Measurements from ENCODE around the gene METRN.

Gene METRN

DNA sequence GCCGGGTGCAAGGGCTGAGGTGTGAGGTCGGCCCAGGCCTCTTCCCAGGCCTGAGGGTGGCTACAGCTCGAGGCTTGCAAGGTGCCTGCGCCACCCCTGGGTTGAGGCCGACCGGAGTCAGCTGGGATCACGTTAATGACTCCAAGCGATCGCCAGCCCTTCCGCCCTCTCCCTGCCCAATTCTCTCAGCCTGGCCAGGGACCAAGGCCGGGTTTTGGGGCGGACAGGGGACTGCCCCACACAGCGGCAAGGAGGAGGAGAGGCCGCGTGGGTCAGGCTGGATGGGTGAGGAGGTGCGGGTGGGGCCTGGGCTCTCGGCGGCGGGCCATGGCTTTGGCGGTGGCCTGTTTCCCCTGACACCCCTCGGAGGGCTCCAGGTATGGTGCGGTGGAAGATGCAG is 21.6 kb upstream of the METRN start:
- no peak for DNase-seq

DNA sequence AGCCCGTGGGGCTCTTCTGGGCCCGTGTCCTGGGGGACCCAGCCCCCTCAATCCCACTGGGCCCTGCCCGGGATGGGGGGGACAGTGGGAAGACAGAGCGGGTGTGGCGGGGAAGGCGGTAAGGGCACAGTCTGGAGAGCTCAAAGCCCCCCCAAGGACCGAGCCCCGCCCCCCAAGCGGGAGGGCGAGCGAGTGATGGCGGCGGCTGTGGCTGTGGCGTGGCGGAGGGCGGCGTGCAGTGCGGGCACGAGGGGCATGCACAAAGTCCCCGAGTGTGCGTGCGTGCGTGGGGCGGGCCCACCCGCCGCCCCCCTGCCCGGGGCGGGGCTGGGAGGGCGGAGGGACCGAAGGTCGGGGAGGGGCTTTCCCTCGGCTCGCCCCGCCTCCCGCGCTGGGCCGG is 21.2 kb upstream of the METRN start:
- no peak for DNase-seq

DNA sequence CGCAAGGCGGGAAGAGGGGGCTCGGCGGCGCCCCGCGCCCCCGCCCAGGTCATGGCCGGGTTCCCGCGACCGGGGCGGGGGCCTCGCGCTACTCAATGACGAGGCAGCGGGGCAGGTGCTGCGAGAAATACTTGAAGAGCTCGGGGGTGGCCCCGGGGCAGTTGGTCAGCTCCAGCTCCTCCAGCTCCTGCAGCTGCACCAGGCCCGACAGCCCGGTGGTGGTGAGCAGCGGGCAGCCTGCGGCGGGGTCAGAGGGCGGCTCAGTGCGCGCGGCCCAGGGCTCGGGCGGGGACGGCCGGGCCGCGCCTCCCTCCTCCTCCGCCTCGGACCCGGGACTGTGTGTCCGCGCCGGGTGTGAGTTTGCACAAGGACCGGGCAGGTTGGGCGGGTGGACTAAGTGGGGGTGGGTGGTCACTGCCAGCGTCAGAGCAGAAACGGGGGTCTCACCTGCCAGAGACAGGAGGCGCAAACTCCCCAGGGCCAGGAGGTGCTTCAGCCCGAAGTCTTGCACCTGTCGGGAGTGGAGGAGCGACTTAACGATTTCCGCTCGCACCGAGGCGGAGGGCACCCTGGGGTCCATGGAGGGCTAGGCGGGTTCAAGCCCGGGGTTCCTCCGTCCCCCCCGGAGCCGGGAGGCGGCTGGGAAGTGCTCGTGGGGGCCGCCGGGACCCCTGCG is 20.6 kb upstream of the METRN start:
- no peak for DNase-seq

DNA sequence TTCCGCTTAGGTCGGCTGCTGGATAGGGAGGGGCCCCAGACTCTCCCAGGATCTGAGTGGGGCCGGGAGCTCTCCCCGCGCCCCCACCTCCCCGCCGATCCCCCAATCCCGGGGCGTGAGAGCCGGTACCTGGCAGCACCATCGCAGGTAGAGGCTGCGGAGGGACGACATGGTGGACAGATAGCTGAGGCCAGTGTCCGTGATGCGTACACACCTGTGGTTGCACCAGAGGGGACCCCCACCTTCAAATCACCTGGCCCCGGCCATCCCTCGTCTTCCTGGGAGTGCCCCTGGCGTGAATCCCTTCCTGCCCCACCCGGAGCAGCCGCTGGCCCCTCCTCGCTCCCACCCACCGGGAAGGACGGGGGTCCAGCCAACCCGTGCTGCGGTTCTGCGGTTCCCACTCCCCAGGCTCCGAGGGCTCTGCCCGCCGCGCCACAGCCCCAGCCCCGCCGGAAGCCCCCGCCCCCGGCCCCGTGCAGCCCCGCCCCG is 20.0 kb upstream of the METRN start:
- no peak for DNase-seq

DNA sequence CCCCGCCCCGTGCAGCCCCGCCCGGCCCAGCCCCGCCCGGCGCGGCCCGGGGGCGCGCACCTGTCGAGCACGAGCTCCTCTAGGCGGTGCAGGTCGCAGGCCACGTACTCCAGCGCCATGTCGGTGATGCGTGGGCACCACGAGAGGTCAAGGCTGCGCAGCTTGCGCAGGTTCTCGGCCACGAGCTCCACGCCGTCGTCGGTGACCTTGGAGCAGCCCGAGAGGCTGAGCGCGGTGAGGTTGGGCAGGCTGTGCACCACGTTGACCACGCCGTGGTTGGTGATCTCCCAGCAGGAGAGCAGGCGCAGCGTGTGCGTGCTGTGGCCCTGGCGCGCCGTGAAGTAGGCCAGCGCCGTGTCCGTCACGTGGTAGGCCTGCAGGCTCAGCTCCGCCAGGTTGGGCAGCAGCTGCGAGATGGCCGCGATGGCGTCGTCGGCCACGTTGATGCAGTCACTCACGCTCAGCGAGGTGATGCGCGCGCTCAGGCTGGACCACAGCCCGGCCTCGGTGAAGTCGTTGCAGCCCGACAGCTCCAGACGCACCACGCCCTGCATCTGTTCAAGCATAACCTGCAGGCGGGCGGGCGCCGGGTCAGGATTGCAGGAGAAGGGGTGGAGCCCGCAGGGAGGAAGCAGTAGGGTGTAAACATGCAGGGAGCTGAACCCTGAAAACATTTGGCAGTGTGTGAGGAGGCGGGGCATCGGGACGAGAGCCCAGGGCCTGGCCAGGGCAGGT is 19.4 kb upstream of the METRN start:
- DNase-seq: peak; percentile 85 to 93

DNA sequence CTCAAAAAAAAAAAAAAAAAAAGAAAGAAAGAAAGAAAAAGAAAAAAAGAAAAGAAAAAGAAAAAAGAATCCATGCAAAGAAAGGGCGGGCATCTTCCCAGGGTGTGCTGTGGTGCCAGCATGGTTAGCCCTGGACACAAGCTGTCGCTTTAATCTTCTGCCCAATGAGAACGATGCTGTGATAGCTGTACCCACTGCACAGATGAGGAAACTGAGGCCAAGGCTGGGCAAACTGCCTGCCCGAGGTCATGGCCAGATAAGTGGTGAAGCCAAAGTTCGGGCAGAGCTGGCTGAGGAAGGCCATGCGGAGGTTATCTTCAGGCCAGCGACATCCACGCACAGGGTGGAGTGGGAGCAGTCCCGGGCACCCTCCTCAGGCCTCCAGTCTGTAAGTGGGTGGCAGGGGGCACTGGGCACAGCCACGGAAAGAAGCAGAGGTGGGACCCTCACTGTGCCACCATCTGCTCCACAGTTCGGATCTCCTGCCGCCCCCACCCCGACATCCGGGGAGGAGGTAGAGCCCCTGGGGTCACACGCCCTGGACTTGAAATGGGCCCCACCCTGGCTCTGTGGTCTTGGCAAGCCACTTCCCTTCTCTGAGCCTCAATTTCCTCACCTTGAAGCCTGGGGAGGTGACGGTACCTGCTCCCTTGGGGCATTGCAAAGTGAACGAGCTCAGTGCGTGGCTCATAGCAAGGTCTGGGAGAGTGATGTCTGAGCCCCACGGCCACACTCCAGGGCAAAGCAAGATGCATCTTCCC is 15.8 kb upstream of the METRN start:
- DNase-seq: no peak

DNA sequence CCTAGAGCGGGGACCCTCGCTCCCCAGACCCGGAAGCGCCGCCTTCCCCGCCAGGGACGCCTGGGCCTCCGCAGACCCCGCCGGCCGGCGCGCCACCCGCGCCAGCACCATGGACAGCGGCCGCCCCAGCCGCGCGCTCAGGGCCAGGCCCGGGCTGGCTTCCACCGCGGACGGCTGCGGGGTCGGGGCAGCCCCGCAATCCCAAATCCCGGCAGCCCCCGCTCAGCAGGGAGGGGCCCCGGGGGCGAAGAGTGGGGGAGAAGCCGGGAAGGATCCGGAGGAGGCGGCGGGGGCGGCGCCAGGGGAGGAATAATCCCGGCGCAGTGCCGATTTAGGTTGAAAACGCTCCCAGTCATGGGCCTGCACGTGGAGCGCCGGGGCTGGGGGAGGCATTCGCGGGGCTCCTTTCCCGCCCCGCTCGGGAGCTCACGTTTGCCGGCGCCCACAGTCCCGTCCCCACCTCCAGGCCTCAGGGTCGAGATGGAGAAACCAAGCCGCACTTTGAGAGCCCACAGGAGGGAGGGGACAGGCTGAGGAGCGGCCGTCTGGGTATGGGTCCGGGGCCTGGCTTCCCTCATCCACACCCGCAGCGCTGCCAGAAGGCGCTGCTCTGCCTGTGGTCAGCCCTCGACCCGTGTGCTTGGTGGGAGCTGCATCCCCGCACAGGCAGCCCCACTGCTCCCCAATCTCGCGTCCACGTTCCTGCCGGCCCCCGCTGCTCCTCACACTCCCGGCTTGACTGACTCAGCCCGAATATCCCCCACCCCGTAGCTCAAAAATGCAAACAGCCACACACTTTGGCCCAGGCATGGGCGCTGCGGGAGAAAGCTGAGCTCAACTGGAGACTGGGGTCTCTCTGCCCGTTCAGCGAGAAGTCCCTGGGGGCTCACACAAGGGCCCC is 14.0 kb upstream of the METRN start:
- DNase-seq: no peak

DNA sequence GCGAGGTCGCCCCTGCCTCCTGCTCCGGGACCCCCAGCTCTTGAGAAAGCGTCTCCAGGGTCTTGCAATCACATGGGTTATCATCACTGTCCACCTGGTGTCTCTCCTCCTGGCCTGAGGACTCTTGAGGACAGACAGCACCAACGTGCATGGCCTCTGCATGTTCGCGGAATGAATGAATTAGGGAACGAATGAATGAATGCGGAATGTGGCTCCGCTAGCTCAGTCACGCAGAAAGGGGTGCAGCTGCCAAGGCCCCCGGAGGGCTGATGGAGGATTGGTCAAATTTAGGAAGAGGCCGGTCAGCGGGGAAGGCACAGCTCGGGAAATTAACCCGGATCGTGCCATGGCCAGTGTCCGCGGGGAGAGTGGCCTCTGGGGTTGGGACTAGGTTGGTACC is 12.6 kb upstream of the METRN start:
- DNase-seq: no peak

DNA sequence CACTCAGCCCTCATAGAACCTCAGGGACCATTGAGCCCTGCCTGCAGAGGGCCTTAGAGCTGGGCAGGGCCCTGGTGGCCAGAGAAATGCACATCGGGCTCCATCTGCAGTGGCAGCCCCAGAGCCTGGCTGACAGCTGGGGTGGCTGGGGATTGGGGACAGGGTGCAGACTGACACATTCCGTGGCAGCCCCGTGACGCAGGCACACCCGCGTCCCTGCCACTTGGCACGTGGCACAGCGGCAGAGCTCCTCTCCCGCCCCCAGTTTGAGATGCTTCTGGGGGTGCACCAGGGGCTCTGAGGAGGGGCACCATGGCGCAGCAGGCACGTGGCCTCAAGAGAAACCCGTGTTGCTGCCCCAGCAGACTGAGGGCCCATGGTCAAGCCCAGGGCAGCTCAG is 11.5 kb upstream of the METRN start:
- no peak for DNase-seq

DNA sequence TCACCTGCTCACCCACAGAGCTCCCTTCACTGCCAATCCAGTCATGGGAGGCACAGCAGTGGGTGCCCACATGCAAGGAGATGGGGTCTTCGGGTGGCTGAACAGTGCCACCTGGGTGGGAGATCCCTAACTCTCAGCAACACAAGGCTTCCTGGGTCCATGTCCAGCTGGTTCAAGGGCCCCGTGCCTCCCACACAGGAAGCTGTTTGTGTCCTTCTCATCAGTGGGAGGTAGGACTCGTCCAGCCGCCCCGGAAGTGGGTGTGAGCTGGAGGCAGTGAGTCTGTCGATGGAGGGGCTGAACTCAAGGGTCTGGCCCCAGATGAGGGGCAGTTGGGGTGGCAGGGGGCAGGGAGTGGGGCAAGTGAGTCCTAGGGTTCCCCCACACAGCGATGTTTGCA is 10.9 kb upstream of the METRN start:
- no peak for DNase-seq

DNA sequence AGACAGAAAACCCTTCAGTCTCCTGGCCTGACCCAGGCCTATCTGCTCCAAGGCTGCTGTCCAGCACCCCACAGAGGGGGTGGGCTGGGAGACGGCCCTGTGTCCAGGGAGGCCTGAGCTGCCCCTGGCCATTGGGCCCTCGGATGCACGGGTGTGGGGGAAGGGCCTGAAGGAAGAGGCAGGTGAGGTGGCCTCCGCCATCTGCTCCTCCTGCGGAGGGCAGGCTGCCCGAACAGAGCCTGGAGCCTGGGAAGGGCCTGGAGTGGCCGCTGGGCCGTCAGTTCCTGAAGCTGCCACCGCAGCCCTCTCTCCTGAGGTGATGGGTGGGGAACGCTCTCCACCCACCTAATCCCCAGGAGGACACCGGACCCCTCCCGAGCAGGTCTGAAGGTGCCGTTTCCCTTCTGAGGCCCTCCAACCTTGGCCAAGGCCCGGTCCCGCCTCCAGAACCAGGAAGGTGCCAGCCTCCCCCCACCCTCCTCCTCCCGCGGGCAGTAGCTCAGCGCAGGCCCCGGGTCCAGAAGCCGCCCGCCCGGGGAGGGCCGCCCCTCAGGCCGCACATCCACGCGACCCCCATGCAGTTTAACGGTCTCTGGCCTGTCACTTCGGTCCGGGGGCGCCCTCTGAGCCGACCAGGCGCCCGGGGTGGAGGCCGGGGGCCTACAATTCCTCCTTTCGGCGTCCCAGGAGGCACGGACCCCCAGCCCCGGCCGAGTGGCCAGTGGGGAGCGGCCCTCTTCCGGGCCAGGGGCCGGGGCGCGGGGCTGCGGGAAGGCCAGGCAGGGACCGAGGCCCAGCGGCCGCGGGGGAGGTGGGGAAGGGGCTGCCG is 10.2 kb upstream of the METRN start:
- DNase-seq: no peak

DNA sequence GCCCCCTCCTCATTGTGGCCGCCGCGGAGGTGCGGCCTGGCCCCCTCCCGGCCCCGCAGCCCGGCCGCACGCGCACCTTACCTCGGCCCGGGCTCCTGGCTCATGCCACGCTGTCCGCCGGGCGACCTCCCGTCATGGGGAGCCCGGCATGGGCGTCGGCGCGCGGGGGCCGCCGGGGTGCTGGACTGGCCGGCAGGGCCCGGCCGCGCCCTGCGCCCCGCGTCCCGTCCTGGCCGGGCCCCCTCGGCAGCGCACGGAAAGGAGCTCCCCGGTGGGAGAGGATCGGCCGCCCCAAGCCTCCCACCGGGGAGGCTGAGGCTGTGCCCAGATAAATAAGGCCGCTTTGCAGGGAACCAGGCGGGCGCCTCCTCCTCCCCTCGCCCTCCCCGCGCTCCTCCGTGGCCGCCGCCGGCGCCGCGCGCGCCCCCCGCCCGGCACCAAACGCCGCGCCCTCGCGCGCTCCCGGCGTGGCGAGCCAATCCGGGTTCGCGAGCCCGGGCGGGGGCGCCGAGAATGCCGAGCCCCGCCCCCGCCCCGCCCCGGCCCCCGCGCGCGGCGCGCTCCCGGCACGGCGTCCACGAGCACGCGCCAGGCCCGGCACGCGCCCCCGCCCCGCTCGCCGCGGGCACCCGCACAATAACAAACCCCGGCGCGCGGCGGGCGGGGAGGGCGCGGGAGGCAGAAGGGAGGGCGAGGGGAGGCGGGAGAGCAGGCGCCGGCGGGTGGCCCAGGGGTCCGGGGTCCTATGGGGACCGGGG is 9.3 kb upstream of the METRN start, which contains the start of gene FBXL16:
FBXL16 (minus strand) TSS at position 371 of the 758 bp plus-strand sequence. CDS start 8,396 bp downstream, outside the sequence.
- peak; percentile 69 to 81 for DNase-seq

DNA sequence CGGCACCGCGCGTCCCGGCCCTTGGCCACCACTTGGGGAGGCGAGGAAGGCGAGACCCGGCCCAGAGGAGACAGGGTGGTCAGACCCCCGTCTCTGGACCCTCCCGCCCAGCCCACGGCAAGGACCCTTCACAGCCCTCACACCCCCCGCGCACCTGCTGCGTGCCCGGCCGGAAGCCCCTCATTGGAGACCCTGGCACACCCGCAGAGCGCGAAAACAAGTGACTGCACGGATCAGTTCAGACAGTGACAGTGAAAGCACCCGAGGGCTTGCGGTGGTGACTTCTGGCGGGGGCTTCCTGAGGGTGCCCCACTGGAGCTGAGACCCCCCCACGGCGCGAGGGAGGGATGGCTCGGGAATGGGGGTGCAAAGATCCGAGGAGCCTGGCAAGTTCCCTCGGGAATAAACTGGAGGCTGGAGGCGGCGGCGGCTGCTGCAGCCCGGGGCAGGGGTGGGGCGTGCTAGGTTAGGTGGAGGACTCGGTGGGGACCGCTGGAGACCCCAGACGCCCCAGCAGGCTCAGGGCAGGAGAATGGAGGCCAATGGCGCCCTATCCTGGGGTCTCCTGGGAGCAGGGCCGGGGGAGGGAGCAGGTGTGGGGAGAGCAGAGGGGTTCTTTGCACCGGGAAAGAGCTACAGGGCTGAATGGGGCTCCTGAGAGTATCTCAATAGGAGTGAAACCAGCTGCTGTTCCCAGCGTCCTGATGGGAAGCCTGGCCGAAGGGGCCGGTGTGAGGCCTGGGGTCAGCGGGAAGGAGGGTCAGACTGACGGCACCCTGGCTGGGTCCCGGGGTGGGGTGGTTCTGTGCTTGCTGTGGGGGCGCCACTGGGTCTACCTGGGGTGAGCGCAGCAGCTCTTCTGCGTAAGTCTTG is 8.5 kb upstream of the METRN start:
- DNase-seq: no peak

DNA sequence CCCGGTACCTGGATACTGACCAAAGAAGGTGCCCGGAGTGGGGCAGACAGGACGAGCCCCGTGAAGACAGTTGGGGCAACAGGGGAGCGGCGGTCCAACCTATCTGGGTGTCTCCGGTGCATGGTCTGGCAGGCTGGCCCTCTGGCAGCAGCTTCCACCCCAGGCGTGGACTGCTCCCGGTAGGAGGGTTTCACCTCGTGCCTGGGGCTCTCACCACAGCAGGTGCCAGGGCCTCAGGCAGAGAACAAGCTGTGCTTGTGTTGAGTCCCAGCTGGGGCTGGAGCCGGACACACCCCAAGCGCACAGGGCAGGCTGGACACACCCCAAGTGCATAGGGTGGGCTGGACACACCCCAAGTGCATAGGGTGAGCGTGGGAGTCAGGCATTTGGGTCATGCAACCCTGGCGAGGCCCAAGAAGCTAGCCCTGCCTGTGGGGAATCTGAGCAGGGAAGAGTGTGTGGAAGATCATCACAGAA is 7.8 kb upstream of the METRN start:
- DNase-seq: no peak

DNA sequence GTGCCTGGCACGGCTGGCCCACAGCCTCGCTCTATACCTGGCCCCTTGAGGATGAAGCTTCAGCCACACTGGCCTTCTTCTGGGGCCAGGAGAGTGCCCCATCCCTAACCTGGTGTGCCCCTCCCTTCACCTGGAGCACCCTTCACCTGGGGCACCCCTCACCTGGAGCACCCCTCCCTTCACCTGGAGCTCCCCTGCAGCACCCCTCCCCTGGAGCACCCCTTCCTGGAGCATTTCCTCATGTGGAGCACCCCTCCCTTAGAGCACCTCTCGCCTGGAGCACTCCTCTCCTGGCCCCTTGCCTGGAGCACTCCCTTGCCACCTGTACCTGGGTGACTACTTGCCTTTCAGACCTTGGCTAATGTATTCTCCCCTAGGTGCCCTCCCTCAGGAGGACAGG is 6.9 kb upstream of the METRN start:
- DNase-seq: no peak

DNA sequence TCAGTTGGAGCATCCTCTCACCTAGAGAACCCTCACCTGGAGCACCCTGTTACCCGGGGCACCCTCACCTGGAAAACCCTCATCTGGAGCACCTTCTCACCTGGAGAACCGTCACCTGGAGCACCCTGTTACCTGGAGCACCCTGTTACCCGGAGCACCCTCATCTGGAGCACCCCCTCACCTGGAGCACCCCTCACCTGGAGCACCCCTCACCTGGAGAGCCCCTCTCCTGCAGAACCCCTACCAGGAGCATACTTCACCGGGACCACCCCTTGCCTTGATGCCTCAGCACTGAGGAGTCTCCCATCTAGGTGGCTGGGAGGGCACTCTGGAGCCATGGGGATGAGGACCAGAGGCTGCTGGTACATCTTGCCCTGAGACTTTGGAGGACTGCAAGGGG is 6.0 kb upstream of the METRN start:
- DNase-seq: no peak

DNA sequence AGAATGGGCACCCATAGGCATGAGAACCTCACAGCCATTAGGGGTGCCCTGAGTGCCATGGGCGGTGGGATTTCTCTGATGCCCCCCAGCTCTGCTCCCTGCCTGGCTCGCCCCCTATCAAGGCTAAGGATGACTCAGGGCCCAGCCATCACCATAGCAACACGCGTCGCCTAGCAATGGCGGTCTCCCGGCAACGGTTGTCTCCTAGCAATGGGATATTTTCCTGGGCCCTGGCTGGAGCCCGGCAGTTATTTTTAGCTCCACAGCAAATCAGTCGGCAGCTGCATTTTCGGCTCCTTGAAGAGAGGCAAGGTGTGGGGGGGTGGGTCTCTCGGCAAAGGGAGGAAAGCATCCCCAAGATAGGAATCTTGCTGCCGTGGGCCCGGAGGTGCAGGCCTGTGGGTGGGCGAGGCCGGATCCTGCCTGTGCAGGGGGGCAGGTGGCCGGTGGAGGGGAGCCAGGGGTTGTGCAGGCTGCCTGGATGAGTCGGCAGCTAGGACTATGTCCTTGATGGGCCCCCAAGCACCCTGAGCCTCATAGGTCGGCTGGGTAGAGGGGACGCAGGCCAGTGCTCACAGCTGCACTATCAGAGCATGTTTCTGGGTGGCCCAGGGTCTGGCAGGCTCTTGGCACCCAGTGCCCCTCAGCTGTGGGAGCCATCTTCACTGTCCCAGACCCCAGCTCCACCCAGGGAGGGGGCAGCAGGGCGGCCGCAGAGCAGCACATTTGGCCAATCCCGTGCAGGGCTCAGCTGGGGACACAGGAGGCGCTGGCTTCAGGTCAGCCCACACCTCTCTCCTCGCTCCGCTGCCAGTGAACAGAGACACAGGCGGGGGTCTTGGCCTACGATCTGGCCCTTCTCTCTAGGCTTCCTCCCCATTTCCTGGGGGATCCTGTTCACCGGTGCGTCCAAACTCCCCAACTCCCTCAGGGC is 5.1 kb upstream of the METRN start:
- DNase-seq: peak; percentile 97

DNA sequence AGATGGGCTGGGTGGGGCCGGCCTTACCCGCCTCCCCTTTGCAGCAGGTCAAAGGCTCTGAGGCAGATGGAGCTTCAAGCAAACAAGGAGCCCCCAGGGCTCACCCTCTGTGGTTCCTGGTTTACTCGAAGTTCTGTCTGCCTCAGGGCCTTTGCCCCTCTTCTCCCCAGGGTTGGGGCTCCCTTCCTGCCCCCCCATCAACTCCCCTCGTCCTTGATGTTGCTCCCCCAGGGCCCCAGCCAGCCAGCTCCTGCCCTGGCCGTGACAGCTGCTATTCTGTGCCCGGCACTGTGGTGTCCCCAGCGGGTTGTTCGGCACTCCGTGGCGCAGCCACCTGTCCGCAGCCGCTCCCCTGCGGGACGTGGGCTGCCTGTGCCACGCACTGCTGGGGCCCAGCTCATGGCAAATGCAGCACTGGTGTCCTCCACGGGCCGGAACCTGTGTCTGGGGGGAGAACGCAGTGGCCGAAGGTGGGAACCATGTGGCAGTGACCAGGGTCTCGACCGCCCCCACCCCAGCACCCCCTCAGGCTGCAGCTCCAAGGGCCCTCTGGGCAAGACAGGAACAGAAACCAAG is 4.3 kb upstream of the METRN start:
- DNase-seq: no peak

Measured in NCI-H187 (cell line).